IPS DF 4.7 (cell line): ENCODE results near the gene ZBTB24.
"Not testable (repeated sequence)": the region's sequence is repeated elsewhere in the genome, so short reads cannot be mapped to it uniquely, and the experiment has no call there.

Experiments used
- DNase-seq: peaks from one replicate; pipeline ENCODE4 v3.0.0-alpha.2; 2013; ENCODE audit warnings: low spot score; ENCODE audit errors: extremely low read depth

Gene ZBTB24

GRCh38 chr6:109482905-109483734 lies at the start of gene ZBTB24:
ZBTB24 (minus strand) TSS chr6:109483219; CDS start chr6:109482026, 1,193 bp downstream.
- no peak for DNase-seq

GRCh38 chr6:109531446-109531845 lies 48.4 kb upstream of the ZBTB24 start:
- no peak for DNase-seq

- no peak for DNase-seq
Measured at GRCh38 chr6:109527989-109528388, 45.0 kb upstream of the ZBTB24 start.

GRCh38 chr6:109526905-109527628 lies 44.0 kb upstream of the ZBTB24 start:
- DNase-seq: peak; percentile 66

GRCh38 chr6:109524129-109524528 lies 41.1 kb upstream of the ZBTB24 start:
- DNase-seq: no peak

GRCh38 chr6:109523478-109523877 lies 40.5 kb upstream of the ZBTB24 start:
- no peak for DNase-seq

- no peak for DNase-seq
Measured at GRCh38 chr6:109521080-109521479, 38.1 kb upstream of the ZBTB24 start.

GRCh38 chr6:109519647-109520046 lies 36.6 kb upstream of the ZBTB24 start:
- DNase-seq: not testable (repeated sequence)

- DNase-seq: no peak
Measured at GRCh38 chr6:109516929-109517328, 33.9 kb upstream of the ZBTB24 start.

GRCh38 chr6:109515781-109516409 lies 32.9 kb upstream of the ZBTB24 start:
- no peak for DNase-seq

GRCh38 chr6:109514946-109515345 lies 31.9 kb upstream of the ZBTB24 start:
- no peak for DNase-seq

GRCh38 chr6:109513571-109514071 lies 30.6 kb upstream of the ZBTB24 start:
- DNase-seq: no peak

- DNase-seq: no peak
Measured at GRCh38 chr6:109512271-109512817, 29.3 kb upstream of the ZBTB24 start.

- DNase-seq: no peak
Measured at GRCh38 chr6:109511832-109512231, 28.8 kb upstream of the ZBTB24 start.

- no peak for DNase-seq
Measured at GRCh38 chr6:109510358-109510757, 27.3 kb upstream of the ZBTB24 start.

GRCh38 chr6:109508166-109508860 lies 25.3 kb upstream of the ZBTB24 start:
- DNase-seq: no peak

GRCh38 chr6:109507490-109508072 lies 24.6 kb upstream of the ZBTB24 start:
- no peak for DNase-seq

GRCh38 chr6:109506841-109507240 lies 23.8 kb upstream of the ZBTB24 start:
- no peak for DNase-seq

- DNase-seq: no peak
Measured at GRCh38 chr6:109506314-109506713, 23.3 kb upstream of the ZBTB24 start.

- DNase-seq: no peak
Measured at GRCh38 chr6:109503327-109504224, 20.6 kb upstream of the ZBTB24 start.
